Left ventricle myocardium superior (tissue), 1 donor: ENCODE data around the gene ITPR1. TPM values are rescaled to one million over a fixed set of nuclear protein-coding genes. Genes with fewer than 3 reads are reported as not detected.

Source experiments
- ATAC-seq: fragments of 200-7000 bp; cut with Tn5 transposase; one replicate; pipeline ENCODE4 v1.9.1; 2020; ENCODE audit warnings: mild to moderate bottlenecking, moderate library complexity
- DNase-seq: peaks from one replicate; pipeline ENCODE4 v3.0.0-alpha.2; 2020
- intact Hi-C: fragments of 100-400 bp; cut with micrococcal nuclease; formaldehyde crosslinking; loops from one replicate; pipeline ENCODE4 v1.11.0; 2022
- total RNA-seq: library from RNA; stranded (reverse); fragmentation: NEBNext Ultra II Directional; extraction: Animal tissue kit (Norgen Biotek cat#: 25700); gene quantifications from one replicate; pipeline ENCODE4 v1.2.1, GENCODE V29; 2021
- donor health status: DM: no; HTN: yes; CAD: no; lungs with severe emphysema.

Gene ITPR1
- total RNA-seq, 1 donor from 2014 or later = 16.6 TPM

GRCh38 chr3:4718179-4718736 is 225.1 kb downstream of the ITPR1 start:
- ATAC-seq = no peak
- intact Hi-C loops = loop anchor here (5.0 kb wide), 1 partner anchor 259 kb away; the partner anchor contains the start of gene BHLHE40
- DNase-seq = no peak

- intact Hi-C loops = loop anchor here (5.0 kb wide), 1 partner anchor 258 kb away; the partner anchor contains the start of gene BHLHE40
- no peak for DNase-seq
- no peak for ATAC-seq
These were observed 225.9 kb downstream of the ITPR1 start for GRCh38 chr3:4719046-4719501.

GRCh38 chr3:4720316-4721075 is 227.3 kb downstream of the ITPR1 start:
- peak; percentile 73 for ATAC-seq
- intact Hi-C loops = loop anchor here (10.0 kb wide), 1 partner anchor 104 kb away; no protein-coding TSS in a partner anchor
- DNase-seq = peak; percentile 63

GRCh38 chr3:4721511-4721911 is 228.4 kb downstream of the ITPR1 start:
- intact Hi-C loops = loop anchor here (10.0 kb wide), 1 partner anchor 103 kb away; no protein-coding TSS in a partner anchor
- DNase-seq (no peak), ATAC-seq (no peak)

GRCh38 chr3:4722103-4722502 is 229.0 kb downstream of the ITPR1 start:
- peak; percentile 59 for DNase-seq
- intact Hi-C loops = loop anchor here (10.0 kb wide), 1 partner anchor 103 kb away; no protein-coding TSS in a partner anchor
- ATAC-seq = peak; percentile 76

- peak; percentile 37 for ATAC-seq
- intact Hi-C loops = loop anchor here (10.0 kb wide), 1 partner anchor 101 kb away; no protein-coding TSS in a partner anchor
- DNase-seq = peak; percentile 55
These were observed 231.0 kb downstream of the ITPR1 start for GRCh38 chr3:4724051-4724629.

GRCh38 chr3:4726549-4726948 is 233.4 kb downstream of the ITPR1 start:
- no peak for DNase-seq
- ATAC-seq = no peak
- intact Hi-C loops = loop anchor here (10.0 kb wide), 1 partner anchor 98 kb away; no protein-coding TSS in a partner anchor

GRCh38 chr3:4729061-4729973 is 236.2 kb downstream of the ITPR1 start:
- intact Hi-C loops = loop anchor here (10.0 kb wide), 1 partner anchor 95 kb away; no protein-coding TSS in a partner anchor
- ATAC-seq (peak; percentile 75), DNase-seq (no peak)

GRCh38 chr3:4730719-4731118 is 237.6 kb downstream of the ITPR1 start:
- peak; percentile 65 for ATAC-seq
- intact Hi-C loops = no loop called here
- peak; percentile 47 for DNase-seq

- DNase-seq (no peak), ATAC-seq (no peak)
- intact Hi-C loops = no loop called here
These were observed 238.5 kb downstream of the ITPR1 start for GRCh38 chr3:4731543-4732111.

GRCh38 chr3:4732925-4733324 is 239.8 kb downstream of the ITPR1 start:
- no peak for DNase-seq
- ATAC-seq = no peak
- intact Hi-C loops = no loop called here

- DNase-seq (no peak), ATAC-seq (no peak)
- intact Hi-C loops = no loop called here
These were observed 241.3 kb downstream of the ITPR1 start for GRCh38 chr3:4734454-4734853.

GRCh38 chr3:4735243-4735642 is 242.1 kb downstream of the ITPR1 start:
- DNase-seq = no peak
- intact Hi-C loops = no loop called here
- no peak for ATAC-seq

GRCh38 chr3:4736284-4736861 is 243.2 kb downstream of the ITPR1 start:
- DNase-seq = no peak
- peak; percentile 24 for ATAC-seq
- intact Hi-C loops = no loop called here

- ATAC-seq = no peak
- intact Hi-C loops = no loop called here
- no peak for DNase-seq
These were observed 245.7 kb downstream of the ITPR1 start for GRCh38 chr3:4738737-4739274.

GRCh38 chr3:4739289-4740236 is 246.4 kb downstream of the ITPR1 start:
- ATAC-seq (no peak), DNase-seq (no peak)
- intact Hi-C loops = no loop called here
